Liver (tissue), 9 donors: ENCODE data around the gene IDI2. TPM values are rescaled to one million over a fixed set of nuclear protein-coding genes. Genes with fewer than 3 reads are reported as not detected.

ENCODE experiments used
- DNase-seq: peaks from one replicate; pipeline ENCODE4 v3.0.0-alpha.2; 2017; ENCODE audit warnings: low spot score
- H3K27ac ChIP-seq, 2 donors: one replicate each; pipeline ENCODE4 v1.7.0; 2013; ENCODE audit warnings: inconsistent platforms in 2 of 2, low read length in 2 of 2, control low read depth in 1 of 2, low read depth in 1 of 2, mild to moderate bottlenecking in 1 of 2
- H3K27me3 ChIP-seq, 4 donors: one replicate each; pipeline versions ENCODE4 v1.6.1 to v1.7.0; 2013; ENCODE audit warnings: low read length in 3 of 4, inconsistent platforms in 1 of 4, mild to moderate bottlenecking in 1 of 4, moderate library complexity in 1 of 4; ENCODE audit not compliant: control insufficient read depth in 4 of 4, insufficient read depth in 4 of 4
- H3K36me3 ChIP-seq, 4 donors: one replicate each; pipeline versions ENCODE4 v1.6.1 to v1.7.0; 2013; ENCODE audit warnings: low read length in 3 of 4, mild to moderate bottlenecking in 3 of 4, low read depth in 1 of 4, moderate library complexity in 1 of 4; ENCODE audit not compliant: control insufficient read depth in 4 of 4, insufficient read depth in 3 of 4
- H3K4me1 ChIP-seq, 4 donors: one replicate each; pipeline versions ENCODE4 v1.6.1 to v1.7.0; 2013; ENCODE audit warnings: low read length in 3 of 4, mild to moderate bottlenecking in 3 of 4, moderate library complexity in 1 of 4; ENCODE audit not compliant: control insufficient read depth in 4 of 4, insufficient read depth in 4 of 4
- H3K4me3 ChIP-seq, 3 donors: one replicate each; pipeline versions ENCODE4 v1.6.1 to v1.7.0; 2013; ENCODE audit warnings: low read length in 3 of 3, control low read depth in 1 of 3, low read depth in 1 of 3, mild to moderate bottlenecking in 1 of 3
- H3K9ac ChIP-seq, 2 donors: one replicate each; pipeline ENCODE4 v1.7.0; 2013; ENCODE audit warnings: low read length in 2 of 2, mild to moderate bottlenecking in 2 of 2, moderate library complexity in 2 of 2, control low read depth in 1 of 2, low read depth in 1 of 2
- H3K9me3 ChIP-seq, 4 donors: one replicate each; pipeline versions ENCODE4 v1.6.1 to v1.7.0; 2013; ENCODE audit warnings: low read length in 3 of 4; ENCODE audit not compliant: control insufficient read depth in 4 of 4
- ATF3 ChIP-seq: IDR thresholded peaks from 2 replicates; pipeline ENCODE4 v1.6.1; 2016; ENCODE audit warnings: antibody characterized with exemption
- CTCF ChIP-seq: fragments of 150-350 bp; IDR thresholded peaks from 2 replicates; pipeline ENCODE4 v1.5.1; 2017; ENCODE audit warnings: improper control_type of control experiment, low read depth, low read length; ENCODE audit not compliant: missing input control
- EGR1 ChIP-seq, 2 donors: IDR thresholded peaks; 2 replicates each; pipeline ENCODE4 v1.6.1; 2016 to 2018; ENCODE audit warnings: antibody characterized with exemption in 2 of 2, low read depth in 2 of 2
- FOXA1 ChIP-seq: IDR thresholded peaks from 2 replicates; pipeline ENCODE4 v1.6.1; 2016; ENCODE audit warnings: antibody characterized with exemption
- FOXA2 ChIP-seq: IDR thresholded peaks from 2 replicates; pipeline ENCODE4 v1.6.1; 2016; ENCODE audit warnings: antibody characterized with exemption
- GABPA ChIP-seq, 2 donors: IDR thresholded peaks in 1 of 2; conservative IDR thresholded peaks in 1 of 2; 2 replicates each; pipeline ENCODE4 v1.6.1; 2016; ENCODE audit warnings: antibody characterized with exemption in 2 of 2, mild to moderate bottlenecking in 1 of 2, moderate library complexity in 1 of 2
- HNF4A ChIP-seq, 2 donors: conservative IDR thresholded peaks; 2 replicates each; pipeline ENCODE4 v1.6.1; 2016; ENCODE audit warnings: antibody characterized with exemption in 2 of 2, mild to moderate bottlenecking in 2 of 2
- HNF4G ChIP-seq: IDR thresholded peaks from 2 replicates; pipeline ENCODE4 v1.6.1; 2016; ENCODE audit warnings: antibody characterized with exemption
- JUND ChIP-seq, 2 donors: IDR thresholded peaks; 2 replicates each; pipeline ENCODE4 v1.6.1; 2016; ENCODE audit warnings: antibody characterized with exemption in 2 of 2
- NR2F2 ChIP-seq: IDR thresholded peaks from 2 replicates; pipeline ENCODE4 v1.6.1; 2016; ENCODE audit warnings: antibody characterized with exemption
- RXRA ChIP-seq, 2 donors: IDR thresholded peaks; 2 replicates each; pipeline ENCODE4 v1.6.1; 2017 to 2018; ENCODE audit warnings: antibody characterized with exemption in 2 of 2, mild to moderate bottlenecking in 1 of 2
- SP1 ChIP-seq: IDR thresholded peaks from 2 replicates; pipeline ENCODE4 v1.6.1; 2018; ENCODE audit warnings: antibody characterized with exemption, mild to moderate bottlenecking
- YY1 ChIP-seq: IDR thresholded peaks from 2 replicates; pipeline ENCODE4 v1.6.1; 2016; ENCODE audit warnings: antibody characterized with exemption, mild to moderate bottlenecking
- ZBTB33 ChIP-seq: IDR thresholded peaks from 2 replicates; pipeline ENCODE4 v1.6.1; 2016; ENCODE audit warnings: antibody characterized with exemption
- WGBS: extraction: QIAGEN DNeasy Blood & Tissue Kit; methylation state at CpG from one replicate; pipeline ENCODE4 v1.1.7; 2013; 5-methylcytosine and 5-hydroxymethylcytosine counted together
- polyA plus RNA-seq, 2 donors: library from polyadenylated mRNA; stranded (reverse) in 1 of 2; unstranded in 1 of 2; fragments of 200-250 nt in 1 of 2; fragments of >200 nt in 1 of 2; fragmentation: Nextera tagmentation in 1 of 2; extraction: Ambion mirVana in 1 of 2; gene quantifications; one replicate each; pipeline versions ENCODE4 v1.2.1 to v1.2.3, GENCODE V29; 2013 to 2015
- total RNA-seq, 2 donors: library from RNA; depleted of rRNA; stranded (reverse); fragments of >200 nt; gene quantifications; one replicate each; pipeline ENCODE4 v1.2.3, GENCODE V29; 2014
- donor health status: healthy.
- donor health status: healthy.
- donor health status: healthy.
- donor health status: healthy.
- donor health status: healthy.

Gene IDI2
- total and polyA plus RNA-seq, 4 donors, result not detected

- H3K9me3 ChIP-seq, result no peaks in the 10 kb centered on the region
- no peak overlapping the region for H3K27ac ChIP-seq
- DNase-seq, result no peak
- H3K27me3 ChIP-seq, result no peaks in the 10 kb centered on the region
- H3K9ac ChIP-seq, result no peak overlapping the region
- H3K36me3 ChIP-seq, result peaks cover 0 to 3% (median 0%) of the 10 kb centered on the region in 4 donors
- H3K4me1 ChIP-seq, result peaks cover 0 to 11% (median 4%) of the 10 kb centered on the region in 4 donors
- WGBS, result 79% methylated on average over 7 of the region's 7 CpGs
- TF ChIP-seq ZBTB33, result no peak
- TF ChIP-seq HNF4A (conservative IDR thresholded peaks at IDR 0.05), result no peak
- TF ChIP-seq JUND (IDR thresholded peaks at IDR 0.05), result no peak
- no peak for TF ChIP-seq NR2F2
- no peak for TF ChIP-seq FOXA1
- no peak for TF ChIP-seq HNF4G
- TF ChIP-seq GABPA (IDR thresholded peaks at IDR 0.05 in 1 of 2, conservative IDR thresholded peaks at IDR 0.05 in 1 of 2), result no peak
- no peak for TF ChIP-seq RXRA (IDR thresholded peaks at IDR 0.05)
- no peak for TF ChIP-seq YY1
- TF ChIP-seq CTCF, result no peak
- TF ChIP-seq SP1, result no peak
- no peak for TF ChIP-seq EGR1 (IDR thresholded peaks at IDR 0.05; ENCODE audit: low read depth in 2 of 2)
- no peak overlapping the region for H3K4me3 ChIP-seq
These were observed 37.7 kb upstream of the IDI2 start for GRCh38 chr10:1063232-1063865.

- H3K27me3 ChIP-seq, result no peaks in the 10 kb centered on the region
- no peak overlapping the region for H3K27ac ChIP-seq
- 89% methylated on average over 7 of the region's 7 CpGs for WGBS
- TF ChIP-seq HNF4A (conservative IDR thresholded peaks at IDR 0.05), result no peak
- no peak for TF ChIP-seq FOXA2
- TF ChIP-seq NR2F2, result peak; percentile 8
- no peak overlapping the region for H3K4me3 ChIP-seq
- no peak for DNase-seq
- peaks cover 9 to 21% (median 10%) of the 10 kb centered on the region in 4 donors for H3K4me1 ChIP-seq
- no peaks in the 10 kb centered on the region for H3K9me3 ChIP-seq
- H3K36me3 ChIP-seq, result peaks cover 0 to 3% (median 0%) of the 10 kb centered on the region in 4 donors
- no peak overlapping the region for H3K9ac ChIP-seq
These were observed 36.5 kb upstream of the IDI2 start for GRCh38 chr10:1061930-1062774.

GRCh38 chr10:1059902-1060301 lies 34.2 kb upstream of the IDI2 start:
- Histone ChIP-seq H3K9ac (no peak overlapping the region), H3K27ac (no peak overlapping the region), H3K27me3 (no peaks in the 10 kb centered on the region), H3K4me3 (no peak overlapping the region), H3K9me3 (no peaks in the 10 kb centered on the region), H3K36me3 (peaks cover 0 to 3% (median 0%) of the 10 kb centered on the region in 4 donors), H3K4me1 (peaks cover 11 to 29% (median 14%) of the 10 kb centered on the region in 4 donors)
- no peak for DNase-seq
- TF ChIP-seq ATF3, result no peak
- no peak for TF ChIP-seq EGR1 (IDR thresholded peaks at IDR 0.05; ENCODE audit: low read depth in 2 of 2)
- no peak for TF ChIP-seq HNF4G
- 98% methylated on average over 8 of the region's 8 CpGs for WGBS
